D721Med (cell line): Measurements from ENCODE around the gene PPP1R3D.

Source experiments
- DNase-seq: peaks from one replicate; pipeline ENCODE4 v3.0.0; 2011; ENCODE audit warnings: low spot score; ENCODE audit not compliant: insufficient read length
- FAIRE-seq: peaks from 2 replicates; lab custom pipeline; 2011; peaks lifted over from hg19 to GRCh38; lab: Jason Lieb, UNC
- TF ChIP-seq, protein P1 (sequence below): IDR thresholded peaks from 2 replicates; pipeline ENCODE4 v1.5.1; 2012; ENCODE audit warnings: mild to moderate bottlenecking, control low read depth; ENCODE audit not compliant: insufficient read depth; ENCODE audit errors: missing control alignments

Gene PPP1R3D

DNA sequence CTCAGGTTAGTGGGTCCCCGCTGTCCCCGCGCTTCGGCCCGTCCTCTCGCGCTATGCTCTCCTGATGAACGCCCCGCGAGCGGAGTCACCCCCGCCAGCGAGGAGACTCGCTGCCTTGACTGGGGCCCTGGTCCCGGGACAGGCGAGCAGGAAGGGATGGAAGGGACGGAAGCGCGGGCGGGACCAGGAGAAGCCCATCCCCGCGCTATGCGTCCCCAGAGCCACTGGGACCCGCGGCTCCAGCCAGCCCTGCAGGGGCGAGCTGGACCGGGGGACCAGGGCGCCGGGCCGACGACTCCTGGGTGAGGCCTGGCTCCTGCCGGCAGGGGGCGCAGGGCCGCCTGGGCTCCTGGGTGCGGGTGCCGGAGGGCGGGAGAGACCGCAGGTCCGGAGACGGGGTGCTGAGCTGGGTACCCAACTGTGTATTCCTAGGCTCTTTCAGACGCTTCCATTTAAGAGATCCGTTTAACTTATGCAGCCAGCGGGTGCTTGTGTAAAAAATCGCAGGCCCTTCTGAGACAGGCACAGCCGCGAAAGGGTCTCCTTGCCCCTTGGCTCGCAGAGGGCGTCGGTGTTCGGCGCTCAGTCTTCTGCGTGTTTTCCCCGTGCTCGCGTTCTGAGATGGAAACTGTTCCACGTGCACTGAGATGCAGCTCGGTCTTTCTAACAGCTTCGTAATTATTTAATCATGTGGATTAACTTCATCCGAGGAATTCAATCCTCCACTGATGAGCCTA lies 6.1 kb downstream of the PPP1R3D start:
- DNase-seq (peak; percentile 55), FAIRE-seq (no peak)
- TF ChIP-seq, protein P1, sequence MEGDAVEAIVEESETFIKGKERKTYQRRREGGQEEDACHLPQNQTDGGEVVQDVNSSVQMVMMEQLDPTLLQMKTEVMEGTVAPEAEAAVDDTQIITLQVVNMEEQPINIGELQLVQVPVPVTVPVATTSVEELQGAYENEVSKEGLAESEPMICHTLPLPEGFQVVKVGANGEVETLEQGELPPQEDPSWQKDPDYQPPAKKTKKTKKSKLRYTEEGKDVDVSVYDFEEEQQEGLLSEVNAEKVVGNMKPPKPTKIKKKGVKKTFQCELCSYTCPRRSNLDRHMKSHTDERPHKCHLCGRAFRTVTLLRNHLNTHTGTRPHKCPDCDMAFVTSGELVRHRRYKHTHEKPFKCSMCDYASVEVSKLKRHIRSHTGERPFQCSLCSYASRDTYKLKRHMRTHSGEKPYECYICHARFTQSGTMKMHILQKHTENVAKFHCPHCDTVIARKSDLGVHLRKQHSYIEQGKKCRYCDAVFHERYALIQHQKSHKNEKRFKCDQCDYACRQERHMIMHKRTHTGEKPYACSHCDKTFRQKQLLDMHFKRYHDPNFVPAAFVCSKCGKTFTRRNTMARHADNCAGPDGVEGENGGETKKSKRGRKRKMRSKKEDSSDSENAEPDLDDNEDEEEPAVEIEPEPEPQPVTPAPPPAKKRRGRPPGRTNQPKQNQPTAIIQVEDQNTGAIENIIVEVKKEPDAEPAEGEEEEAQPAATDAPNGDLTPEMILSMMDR: peak; percentile 63

DNA sequence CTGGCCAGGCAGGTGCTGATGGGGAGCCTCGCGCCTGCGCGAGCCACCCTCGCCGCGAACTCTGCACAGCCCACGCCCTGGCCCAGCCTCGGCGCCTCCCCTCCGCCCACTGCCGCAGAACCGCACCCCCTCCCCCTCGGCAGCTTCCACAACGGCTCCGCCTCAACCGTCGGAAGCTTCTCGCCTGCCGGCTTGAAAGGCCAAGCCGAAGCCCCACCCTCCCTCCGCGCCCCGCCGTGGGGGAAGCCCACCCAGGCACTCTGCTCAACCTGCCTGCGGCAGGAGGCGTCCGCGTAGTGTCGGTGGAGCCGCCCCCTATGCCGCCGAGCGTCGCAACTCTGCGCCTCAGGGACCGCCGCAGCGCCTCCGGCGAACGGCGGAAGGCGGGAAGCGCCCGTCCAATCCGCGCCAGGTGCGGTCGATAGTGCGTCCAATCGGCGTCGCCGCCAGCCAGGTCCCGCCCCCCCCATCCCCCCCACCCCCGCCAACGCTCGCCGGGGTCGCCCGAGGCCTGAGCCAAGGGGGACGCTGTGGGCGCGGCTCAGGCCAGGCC lies 6.7 kb downstream of the PPP1R3D start, which contains the start of gene SYCP2:
TSS of gene SYCP2 (minus strand) at position 342 of the 553 bp plus-strand sequence. CDS start 11,224 bp downstream, outside the sequence.
- no peak for FAIRE-seq
- TF ChIP-seq, protein P1: no peak
- DNase-seq: no peak

DNA sequence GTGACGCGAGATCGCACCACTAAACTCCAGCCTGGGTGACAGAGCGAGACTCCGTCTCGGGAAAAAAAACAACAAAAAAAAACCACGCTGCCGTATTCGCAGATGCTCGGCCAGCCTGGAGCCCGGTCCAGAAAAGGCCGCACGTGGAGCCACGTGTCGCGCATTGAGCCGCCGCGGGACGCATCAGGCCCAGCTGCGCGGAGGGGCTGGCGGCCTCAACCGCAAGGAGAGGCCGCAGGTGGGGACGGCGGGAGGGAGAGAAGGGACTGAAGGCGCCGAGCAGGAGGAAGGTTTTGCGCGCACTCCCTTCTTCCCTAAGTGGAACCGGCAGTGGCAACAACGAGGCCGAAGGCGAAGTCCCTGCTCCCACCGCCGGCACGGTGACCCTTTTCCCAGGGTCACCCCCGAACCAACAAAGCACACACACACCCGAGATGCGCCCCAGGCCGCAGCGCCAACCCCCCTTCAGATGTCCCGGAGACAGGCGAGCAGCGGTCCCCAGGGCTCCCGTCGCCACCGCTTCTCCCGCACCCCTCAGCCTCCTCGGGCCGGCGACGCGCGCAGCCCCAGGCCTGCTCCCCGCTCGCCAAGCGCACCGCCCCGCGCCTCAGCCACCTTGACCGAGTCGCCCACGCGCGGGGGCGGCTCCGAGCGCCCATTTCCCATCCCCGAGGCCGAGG lies 7.3 kb downstream of the PPP1R3D start:
- TF ChIP-seq, protein P1: no peak
- FAIRE-seq: no peak
- no peak for DNase-seq

DNA sequence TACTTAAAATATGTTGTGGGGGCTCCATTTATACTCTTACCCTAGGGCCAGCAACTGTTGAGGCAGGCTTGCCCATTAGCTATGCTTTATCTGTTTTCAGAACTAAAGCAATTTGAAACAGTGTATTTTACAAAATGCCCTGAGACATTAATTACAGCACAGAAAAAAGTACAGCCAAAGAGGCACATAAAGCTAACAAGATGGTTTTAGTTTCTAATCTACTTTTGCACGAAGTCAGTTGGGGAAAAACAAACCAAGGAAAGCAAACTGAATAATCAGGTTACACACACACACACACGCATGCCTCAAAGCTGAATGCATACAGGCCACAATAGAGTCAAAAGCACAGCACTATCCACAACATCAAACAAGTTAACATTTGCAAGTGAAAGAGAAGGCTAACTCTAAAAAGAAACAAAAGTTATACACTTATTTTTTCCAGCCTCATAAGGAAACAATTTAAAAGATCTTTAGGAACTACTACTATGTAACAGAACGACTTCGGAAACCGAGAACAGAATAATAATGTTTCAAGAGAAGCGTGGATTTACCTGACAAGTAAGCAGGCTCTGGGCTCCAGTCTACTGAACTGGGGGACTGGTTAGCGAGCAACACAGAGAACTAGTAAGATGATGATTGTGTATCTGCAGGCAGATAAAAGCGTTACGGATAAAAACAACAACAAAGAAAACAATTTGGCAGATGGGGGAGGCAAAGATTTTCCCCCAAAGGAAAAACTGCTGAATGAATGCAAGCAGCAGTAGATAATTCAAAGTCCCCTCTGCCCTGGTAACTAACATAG lies 8.4 kb downstream of the PPP1R3D start:
- TF ChIP-seq, protein P1: no peak
- DNase-seq (no peak), FAIRE-seq (no peak)

DNA sequence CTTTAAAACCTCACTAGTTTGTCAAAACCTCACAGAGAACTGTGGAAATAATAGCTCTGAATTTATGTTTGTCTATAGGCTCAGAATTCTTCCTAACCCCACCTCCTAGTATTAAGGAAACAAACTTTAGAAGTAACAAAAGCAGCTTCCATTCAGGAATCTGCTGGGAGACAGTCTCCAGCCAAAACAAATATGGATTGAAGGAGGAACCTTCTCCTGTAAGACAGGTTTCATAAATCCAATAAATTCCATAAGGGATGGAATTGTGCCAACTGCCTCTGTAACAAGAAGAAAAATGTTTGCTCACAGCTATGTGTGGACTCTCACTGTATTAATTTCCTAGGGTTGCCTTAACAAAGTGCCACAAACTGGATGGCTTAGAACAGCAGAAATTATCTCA lies 14.2 kb downstream of the PPP1R3D start:
- no peak for DNase-seq
- TF ChIP-seq, protein P1: no peak
- FAIRE-seq: no peak

DNA sequence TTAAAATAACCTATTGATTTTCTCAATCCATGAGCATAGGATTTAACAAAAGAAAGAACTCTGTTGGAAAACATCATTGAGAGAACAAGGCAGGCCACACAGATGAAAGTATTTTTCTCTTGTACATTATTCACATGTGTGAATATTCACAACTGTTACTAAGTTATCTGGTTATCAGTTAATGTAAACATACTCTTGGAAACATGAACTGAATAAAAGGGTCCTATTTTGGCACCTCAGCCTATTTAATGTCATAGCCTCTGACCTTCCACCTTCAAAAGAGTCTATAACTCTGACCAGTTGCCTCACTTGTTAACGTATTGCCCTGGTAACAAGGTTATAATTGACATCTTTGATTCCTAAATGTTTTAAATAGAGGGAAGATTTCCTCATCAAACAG lies 14.7 kb downstream of the PPP1R3D start:
- TF ChIP-seq, protein P1: no peak
- DNase-seq (no peak), FAIRE-seq (no peak)
